ENCODE results near the gene TRAK2.
A peak's percentile ranks its signal among the peaks of the same experiment; 100 is the strongest.

The TRAK2 gene

GRCh38 chr2:201360256-201360655 lies 91.0 kb downstream of the TRAK2 start:
- TF ChIP-seq CTCF (IDR thresholded peaks at IDR 0.05; ENCODE audit: low read depth, low read length, missing control alignments), result no peak
- no peak overlapping the region for H3K27ac ChIP-seq
- in situ Hi-C loops (cut with HindIII; ENCODE audit: low pct_ligation_motif_present, low sequenced_read_pairs), result no loop called here
- H3K36me3 ChIP-seq (replicated peaks), result peaks cover 6% of the 10 kb centered on the region
- no peak overlapping the region for H3K4me3 ChIP-seq (ENCODE audit: low read depth, low read length)
- no peaks in the 10 kb centered on the region for H3K27me3 ChIP-seq (replicated peaks)
- no peak for DNase-seq

- DNase-seq, result peak; percentile 83
- Histone ChIP-seq H3K27me3 (replicated peaks) (no peaks in the 10 kb centered on the region), H3K4me3 (ENCODE audit: low read depth, low read length) (no peak overlapping the region), H3K36me3 (replicated peaks) (peaks cover 6% of the 10 kb centered on the region), H3K27ac (no peak overlapping the region)
- in situ Hi-C loops (cut with HindIII; ENCODE audit: low pct_ligation_motif_present, low sequenced_read_pairs), result no loop called here
- no peak for TF ChIP-seq CTCF (IDR thresholded peaks at IDR 0.05; ENCODE audit: low read depth, low read length, missing control alignments)
Observed at GRCh38 chr2:201358684-201359083, 92.6 kb downstream of the TRAK2 start.

- DNase-seq, result peak; percentile 84
- in situ Hi-C loops (cut with HindIII; ENCODE audit: low pct_ligation_motif_present, low sequenced_read_pairs), result no loop called here
- no peak for TF ChIP-seq CTCF (IDR thresholded peaks at IDR 0.05; ENCODE audit: low read depth, low read length, missing control alignments)
- Histone ChIP-seq H3K27me3 (replicated peaks) (no peaks in the 10 kb centered on the region), H3K27ac (peak within 1 kb of the TSS; percentile 31), H3K36me3 (replicated peaks) (peaks cover 3% of the 10 kb centered on the region), H3K4me3 (ENCODE audit: low read depth, low read length) (no peak within 1 kb of the TSS)
Observed at GRCh38 chr2:201357221-201357620, 94.0 kb downstream of the TRAK2 start, which contains the start of gene FLACC1. Gene FLACC1 (minus strand): TSS chr2:201357345. CDS start chr2:201351404, 5,941 bp downstream.

- DNase-seq, result no peak
- TF ChIP-seq CTCF (IDR thresholded peaks at IDR 0.05; ENCODE audit: low read depth, low read length, missing control alignments), result no peak
- H3K36me3 ChIP-seq (replicated peaks), result no peaks in the 10 kb centered on the region
- in situ Hi-C loops (cut with HindIII; ENCODE audit: low pct_ligation_motif_present, low sequenced_read_pairs), result no loop called here
- H3K4me3 ChIP-seq (ENCODE audit: low read depth, low read length), result no peak overlapping the region
- H3K27ac ChIP-seq, result no peak overlapping the region
- no peaks in the 10 kb centered on the region for H3K27me3 ChIP-seq (replicated peaks)
Observed at GRCh38 chr2:201353116-201353515, 98.1 kb downstream of the TRAK2 start.

- Histone ChIP-seq H3K27ac (no peak overlapping the region), H3K4me3 (ENCODE audit: low read depth, low read length) (no peak overlapping the region), H3K27me3 (replicated peaks) (no peaks in the 10 kb centered on the region), H3K36me3 (replicated peaks) (no peaks in the 10 kb centered on the region)
- no peak for DNase-seq
- no peak for TF ChIP-seq CTCF (IDR thresholded peaks at IDR 0.05; ENCODE audit: low read depth, low read length, missing control alignments)
- in situ Hi-C loops (cut with HindIII; ENCODE audit: low pct_ligation_motif_present, low sequenced_read_pairs), result no loop called here
Observed at GRCh38 chr2:201350879-201351278, 100.4 kb downstream of the TRAK2 start.

DNA sequence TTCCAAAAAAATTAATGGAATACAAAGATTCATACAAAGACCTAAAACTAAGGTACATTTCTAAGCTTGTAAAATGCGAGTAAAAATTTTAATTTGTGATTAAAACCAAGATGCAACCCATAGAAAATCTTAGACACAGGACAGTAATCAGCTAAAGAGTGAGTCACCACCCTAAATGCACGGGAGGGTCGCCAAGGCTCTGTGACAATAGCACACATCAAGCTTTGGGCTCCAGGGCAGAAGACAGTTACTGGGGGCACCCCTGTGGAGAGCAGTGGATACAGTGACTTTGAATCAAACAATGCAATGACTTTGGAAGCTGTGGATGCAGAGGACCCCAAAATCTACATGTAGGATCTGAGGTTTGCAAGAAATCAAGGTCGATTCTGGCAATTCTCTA lies 101.7 kb downstream of the TRAK2 start:
- no peaks in the 10 kb centered on the region for H3K36me3 ChIP-seq (replicated peaks)
- in situ Hi-C loops (cut with HindIII; ENCODE audit: low pct_ligation_motif_present, low sequenced_read_pairs), result no loop called here

More for the DNA sequence above, 101.7 kb downstream of the TRAK2 start:
- Histone ChIP-seq H3K27me3 (replicated peaks) (no peaks in the 10 kb centered on the region), H3K27ac (no peak overlapping the region), H3K4me3 (ENCODE audit: low read depth, low read length) (no peak overlapping the region)
- TF ChIP-seq CTCF (IDR thresholded peaks at IDR 0.05; ENCODE audit: low read depth, low read length, missing control alignments), result no peak
- no peak for DNase-seq

All from brain microvascular endothelial cell (primary cell).